NCI-H1048 (cell line): ENCODE results near the gene NCF2.
"Not testable (repeated sequence)": the region's sequence is repeated elsewhere in the genome, so short reads cannot be mapped to it uniquely, and the experiment has no call there.

Experiments
- DNase-seq: peaks from one replicate; lab custom pipeline; 2025; lab: John Stamatoyannopoulos, UW

Gene NCF2, protein sequence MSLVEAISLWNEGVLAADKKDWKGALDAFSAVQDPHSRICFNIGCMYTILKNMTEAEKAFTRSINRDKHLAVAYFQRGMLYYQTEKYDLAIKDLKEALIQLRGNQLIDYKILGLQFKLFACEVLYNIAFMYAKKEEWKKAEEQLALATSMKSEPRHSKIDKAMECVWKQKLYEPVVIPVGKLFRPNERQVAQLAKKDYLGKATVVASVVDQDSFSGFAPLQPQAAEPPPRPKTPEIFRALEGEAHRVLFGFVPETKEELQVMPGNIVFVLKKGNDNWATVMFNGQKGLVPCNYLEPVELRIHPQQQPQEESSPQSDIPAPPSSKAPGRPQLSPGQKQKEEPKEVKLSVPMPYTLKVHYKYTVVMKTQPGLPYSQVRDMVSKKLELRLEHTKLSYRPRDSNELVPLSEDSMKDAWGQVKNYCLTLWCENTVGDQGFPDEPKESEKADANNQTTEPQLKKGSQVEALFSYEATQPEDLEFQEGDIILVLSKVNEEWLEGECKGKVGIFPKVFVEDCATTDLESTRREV

DNA sequence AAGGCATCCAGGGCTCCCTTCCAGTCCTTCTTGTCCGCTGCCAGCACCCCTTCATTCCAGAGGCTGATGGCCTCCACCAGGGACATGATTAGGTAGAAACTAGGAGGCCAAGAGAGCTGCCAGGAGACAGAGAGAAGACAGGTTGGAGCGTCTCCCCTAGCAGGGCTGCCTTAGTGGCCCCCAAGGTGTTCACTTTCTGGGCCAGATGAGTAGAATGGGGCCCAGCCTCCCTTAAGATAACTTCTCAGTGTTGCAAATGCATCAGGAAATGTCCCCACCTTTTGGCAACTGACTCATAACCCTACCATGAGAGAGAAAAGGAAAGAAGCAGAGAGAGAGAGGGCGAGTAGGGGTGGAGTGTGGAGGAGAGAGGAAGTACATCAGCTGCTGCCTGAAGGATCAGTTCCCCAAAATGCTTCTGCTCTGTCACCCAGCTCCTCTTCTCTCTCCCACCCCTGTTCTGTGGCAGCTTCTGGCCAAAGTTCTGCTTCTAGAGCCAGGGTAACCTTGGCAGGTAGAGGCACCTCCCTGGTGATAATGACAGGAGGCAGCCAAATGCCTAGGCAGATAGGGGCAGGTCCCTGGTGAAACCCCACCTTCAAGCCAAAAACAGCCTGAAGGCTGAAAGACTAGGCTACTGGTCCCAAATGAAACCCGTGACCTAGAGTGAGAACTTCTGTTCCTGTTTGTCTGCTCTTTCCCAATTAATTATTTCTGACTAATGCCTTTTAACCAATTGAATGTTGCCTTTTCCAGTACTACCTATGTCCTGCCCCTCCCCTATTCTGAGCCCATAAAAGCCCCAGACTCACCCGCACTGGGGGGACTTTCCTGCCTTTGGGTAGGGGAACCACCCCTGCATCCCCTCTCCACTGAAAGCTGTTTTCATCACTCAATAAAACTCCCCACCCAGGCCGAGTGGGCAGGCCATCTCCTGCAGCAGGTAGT lies at the start of gene NCF2:
Gene NCF2 (minus strand): TSS at position 216 of the 948 bp plus-strand sequence. CDS start 130 bp downstream, at position 86.
- DNase-seq, result no peak

DNA sequence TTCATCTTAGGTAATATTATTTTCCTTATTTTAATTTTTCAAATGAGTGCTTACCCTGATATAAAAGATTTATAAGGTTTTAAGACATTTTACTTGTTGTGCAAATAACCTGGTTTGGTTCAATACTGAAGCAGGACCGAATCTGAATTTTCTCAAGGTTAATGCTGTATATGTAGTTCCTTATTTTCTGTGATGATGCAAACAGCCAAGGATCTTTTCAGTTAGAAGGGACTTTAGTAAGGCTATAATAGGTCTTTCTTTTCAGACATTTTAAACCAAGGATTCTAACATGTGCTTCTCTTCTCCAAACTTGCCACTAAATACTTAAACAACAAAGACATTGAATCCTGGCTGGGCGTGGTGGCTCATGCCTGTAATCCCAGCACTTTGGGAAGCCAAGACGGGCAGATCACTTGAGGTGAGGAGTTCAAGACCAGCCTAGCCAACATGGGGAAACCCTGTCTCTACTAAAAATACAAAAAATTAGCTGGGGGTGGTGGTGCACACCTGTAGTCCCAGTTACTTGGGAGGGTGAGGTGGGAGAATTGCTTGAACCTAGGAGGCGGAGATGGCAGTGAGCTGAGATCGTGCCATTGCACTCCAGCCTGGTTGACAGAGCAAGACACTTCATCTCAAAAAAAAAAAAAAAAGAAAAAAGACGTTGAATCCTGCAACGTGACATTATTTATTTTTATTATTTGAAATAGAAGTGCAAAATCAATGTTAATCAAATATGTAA lies 48.6 kb upstream of the NCF2 start:
- DNase-seq, result no peak

DNA sequence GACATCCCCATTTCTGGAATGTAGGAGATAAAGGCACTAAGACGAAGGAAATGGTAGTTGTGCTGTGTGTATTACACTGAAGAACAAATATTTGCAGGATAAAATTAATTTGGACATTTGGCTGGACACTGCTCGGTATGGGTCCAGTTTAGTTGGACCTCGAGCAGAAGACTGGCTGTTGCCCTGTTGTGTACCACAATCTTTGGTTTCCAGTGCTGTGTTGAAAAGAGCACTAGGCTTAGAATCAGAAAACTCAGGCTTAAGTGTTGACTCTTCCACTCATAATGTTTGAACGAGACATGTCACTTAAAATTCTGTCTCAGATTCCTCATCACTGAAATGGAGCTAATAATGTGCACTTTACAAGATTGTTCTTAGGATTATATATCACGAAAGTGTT lies 46.5 kb upstream of the NCF2 start:
- DNase-seq, result no peak

DNA sequence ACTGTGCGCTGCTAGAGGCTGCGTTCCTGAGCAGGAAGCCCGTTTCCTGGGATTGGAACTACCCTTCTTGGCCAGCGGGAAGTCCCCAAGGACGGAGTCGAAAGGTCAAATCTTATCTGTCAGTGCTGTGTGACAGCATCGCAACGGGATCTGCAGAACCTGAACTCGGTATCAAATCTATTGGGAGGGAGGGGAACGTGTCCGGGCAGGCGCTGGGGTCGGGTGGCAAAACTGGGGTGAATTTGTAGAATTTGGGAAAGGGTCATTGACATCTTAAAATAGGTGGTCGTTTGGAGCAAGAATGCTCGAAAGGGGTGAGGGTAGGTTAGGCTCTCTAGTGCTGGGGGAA lies 46.0 kb upstream of the NCF2 start:
- no peak for DNase-seq

DNA sequence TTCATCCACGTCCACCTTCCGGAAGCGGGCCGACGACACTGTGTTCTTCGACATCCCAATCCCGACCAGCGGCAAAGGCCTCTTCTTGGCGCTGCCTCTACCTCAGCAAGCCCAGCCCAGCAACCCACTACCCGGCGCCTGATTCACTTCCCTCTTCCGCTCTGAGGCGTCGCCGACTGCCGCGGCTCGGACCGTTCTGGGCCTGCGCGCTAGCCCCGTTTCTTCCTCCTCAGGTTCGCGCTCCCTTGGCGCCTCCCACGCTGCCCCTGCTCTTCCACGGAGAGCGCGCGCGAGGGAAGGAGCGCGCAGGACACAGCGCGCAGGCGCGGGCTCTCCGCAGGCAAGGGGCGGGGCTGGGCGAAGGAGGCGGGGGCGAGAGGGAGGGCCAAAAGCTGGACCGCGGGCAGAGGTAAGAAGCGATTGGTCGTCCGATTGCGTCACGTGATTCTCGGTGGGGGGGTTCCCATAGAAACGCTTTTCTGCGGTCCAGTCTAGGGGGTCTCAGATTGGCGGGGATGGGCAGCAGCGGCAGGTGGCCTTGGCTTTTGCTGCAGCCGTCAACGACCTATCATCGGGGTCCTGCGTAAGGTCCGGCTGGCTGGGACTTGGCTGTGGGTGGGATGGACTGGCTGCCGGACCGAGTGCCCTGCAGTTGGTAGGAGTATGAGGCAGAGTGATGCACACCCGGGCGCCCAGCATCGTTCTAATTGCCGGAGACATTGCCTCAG lies 45.5 kb upstream of the NCF2 start, which contains the start of gene ARPC5:
Gene ARPC5 (minus strand): TSS at position 178 of the 728 bp plus-strand sequence. CDS start 124 bp downstream, at position 54.
- DNase-seq, result peak; percentile 100

DNA sequence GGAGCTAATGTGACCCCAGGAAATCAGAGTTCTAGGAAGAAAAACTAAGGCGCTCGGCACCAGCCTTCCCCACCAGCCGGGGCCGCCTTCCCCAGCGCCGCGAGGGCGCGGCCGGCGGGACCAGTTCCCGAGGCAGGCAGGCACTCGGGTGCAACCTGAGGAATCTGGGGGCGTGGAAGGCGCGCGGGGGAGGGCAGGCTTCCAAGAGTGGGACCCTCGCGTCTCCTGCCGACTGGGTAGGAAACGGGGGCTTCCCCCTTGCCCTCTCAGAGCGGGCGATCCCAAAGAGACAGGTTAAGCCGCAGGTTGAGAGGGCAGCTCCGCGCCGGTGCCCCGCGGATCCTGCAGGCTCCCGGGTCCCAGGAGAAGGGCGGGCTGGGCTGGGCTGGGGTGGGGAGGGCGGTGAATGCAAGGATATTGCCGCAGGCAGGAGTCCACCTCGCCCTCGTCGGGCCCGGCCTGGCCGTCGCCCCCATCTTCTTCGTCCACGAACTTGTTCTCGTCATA lies 44.9 kb upstream of the NCF2 start:
- no peak for DNase-seq

DNA sequence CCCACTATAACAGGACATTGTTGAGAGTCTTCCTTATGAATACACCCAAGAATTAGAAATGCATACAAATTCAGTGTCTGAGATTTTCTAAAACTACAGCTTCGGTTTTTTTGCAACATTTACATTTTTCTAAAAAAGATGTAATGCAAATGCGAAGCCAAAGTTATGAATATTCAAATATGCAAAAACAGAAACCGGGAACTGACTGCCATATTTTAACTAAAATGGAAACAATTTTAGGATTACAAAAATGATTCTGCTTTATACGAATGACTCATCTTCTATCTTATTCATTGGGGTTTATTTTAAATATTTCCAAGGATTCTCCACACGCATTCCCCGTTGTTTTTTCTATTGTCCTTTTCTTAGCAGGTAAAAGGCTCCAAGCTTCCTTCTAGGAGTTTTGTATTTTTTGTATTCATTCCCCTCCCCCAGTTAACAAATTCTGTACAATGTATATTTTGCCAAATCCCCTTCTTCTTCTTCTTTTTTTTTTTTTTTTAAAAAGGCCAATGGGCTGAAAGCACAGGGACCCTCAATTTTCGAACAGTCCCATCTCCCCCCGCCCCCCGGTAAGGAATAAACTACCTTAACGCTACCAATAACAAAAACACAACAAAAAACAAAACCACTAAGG lies 44.3 kb upstream of the NCF2 start:
- peak; percentile 50 for DNase-seq

DNA sequence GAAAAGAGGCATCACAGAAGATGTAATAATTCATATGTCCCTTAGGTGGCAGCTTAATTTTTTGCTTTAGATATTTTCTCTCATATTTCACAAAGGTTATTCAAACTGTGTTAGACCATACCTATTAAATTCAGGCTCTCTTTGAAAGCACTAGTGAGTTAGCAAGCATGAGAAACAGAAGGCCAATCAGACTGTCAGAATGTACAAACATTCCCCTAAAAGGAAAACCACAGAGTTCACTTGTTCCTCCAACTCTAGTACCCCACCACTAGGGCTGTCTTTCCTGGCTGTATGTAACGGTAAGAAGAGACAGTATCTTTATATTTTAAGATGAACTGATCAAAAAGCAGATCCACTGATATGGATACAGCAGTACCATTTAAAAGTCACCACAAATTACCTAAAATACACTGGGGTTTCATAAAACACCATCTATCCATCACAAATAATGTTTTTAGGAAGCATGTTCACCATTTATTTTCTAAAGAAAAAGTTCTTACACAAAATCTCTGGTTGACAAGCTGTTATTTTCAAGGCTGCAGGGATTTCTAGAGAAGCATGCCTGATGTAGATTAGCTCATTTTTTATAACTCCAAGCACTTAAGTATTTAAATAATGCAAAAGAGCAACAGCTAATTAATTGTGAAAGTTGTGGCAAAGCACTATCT lies 43.6 kb upstream of the NCF2 start:
- DNase-seq, result peak; percentile 46

DNA sequence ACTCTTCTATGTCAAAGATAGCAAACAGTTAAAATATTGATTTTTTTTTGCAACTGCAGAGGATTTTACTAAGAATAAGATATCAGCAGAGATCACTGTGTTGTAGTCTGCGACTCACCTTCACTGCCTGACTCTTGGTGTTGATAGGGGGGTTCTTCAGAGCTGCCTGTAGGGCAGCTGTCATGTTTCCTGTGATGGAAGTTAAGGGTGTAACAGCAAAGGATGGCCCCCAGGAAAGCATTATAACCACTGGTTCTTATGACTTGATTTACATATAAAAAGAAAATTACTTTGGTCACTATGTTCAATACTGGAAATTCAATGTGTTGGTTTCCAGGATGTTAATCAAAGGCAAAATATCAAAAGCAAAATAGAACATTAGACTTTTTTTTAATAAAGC lies 42.7 kb upstream of the NCF2 start:
- no peak for DNase-seq

DNA sequence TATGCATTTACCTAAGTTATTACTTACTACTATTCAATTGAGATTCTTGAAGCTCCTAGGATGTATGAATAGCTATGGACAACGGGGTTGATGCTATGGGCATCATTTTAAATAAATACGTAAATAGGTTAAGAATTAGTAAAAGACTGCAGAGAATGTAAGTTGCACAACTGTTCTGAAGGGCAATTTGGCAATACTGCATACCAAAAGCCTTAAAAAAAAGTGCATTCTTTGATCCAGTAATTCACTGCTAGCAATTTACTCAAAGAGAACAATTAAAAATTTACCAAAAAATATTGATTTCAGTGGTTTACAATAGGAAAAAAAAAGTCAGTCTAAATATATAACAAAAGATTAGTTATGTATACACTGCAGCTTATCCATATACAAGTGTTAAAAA lies 41.9 kb upstream of the NCF2 start:
- no peak for DNase-seq

DNA sequence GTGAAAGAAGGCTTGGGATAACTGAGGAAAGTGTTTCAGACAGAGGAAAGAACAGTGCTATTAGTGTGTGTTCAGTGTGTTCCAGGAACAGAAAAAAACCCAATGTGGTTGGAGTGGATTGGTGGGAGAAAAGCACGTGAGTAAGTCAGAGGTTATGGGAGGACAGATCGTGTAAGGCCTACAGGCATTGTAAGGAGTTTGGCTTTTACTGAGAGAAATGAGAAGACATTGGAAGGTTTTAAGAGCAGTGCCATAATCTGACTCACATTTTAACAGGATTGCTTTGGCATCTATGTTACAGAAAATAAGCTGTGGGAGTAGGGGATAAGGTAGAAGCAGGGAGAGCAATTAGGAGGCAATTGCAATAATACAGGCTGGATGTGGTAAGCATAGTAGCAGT lies 40.5 kb upstream of the NCF2 start:
- DNase-seq, result no peak

DNA sequence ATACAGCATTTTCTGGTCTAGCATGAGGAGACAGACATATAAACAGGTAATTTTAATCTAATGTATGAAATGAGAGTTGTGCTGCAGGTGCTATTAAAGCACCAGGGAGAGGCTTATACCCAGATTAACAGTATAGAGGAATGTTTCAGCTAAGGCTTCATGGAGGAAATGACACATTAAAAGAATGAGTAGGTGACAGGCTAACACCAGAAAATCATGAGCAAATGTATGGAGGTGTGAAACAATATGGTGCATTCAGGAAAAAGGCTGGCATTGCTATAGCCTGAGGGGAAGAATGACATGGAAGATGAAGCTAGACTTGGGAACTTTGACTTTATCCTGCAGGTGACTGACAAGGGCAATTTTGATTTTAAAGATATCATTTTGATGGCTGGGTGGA lies 38.3 kb upstream of the NCF2 start:
- no peak for DNase-seq

DNA sequence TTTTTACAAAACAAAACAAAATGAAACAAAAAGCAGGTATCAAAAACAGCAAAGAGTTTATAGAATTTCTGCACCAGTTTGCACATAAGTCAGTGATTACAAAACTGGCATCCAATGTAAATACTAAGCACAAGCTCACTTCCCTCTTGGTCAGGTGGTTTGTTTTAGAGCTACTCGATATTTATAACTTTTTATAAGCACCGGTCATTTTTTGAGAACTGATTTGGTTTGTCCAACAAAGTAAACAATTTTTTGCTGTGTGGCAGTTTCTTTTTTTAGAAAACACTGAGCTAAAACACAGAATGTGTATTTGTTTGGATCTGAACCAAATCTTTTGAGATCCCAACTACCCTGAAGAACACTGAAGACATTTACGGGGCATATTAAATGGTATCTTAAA lies 36.0 kb upstream of the NCF2 start:
- not testable (repeated sequence) for DNase-seq

DNA sequence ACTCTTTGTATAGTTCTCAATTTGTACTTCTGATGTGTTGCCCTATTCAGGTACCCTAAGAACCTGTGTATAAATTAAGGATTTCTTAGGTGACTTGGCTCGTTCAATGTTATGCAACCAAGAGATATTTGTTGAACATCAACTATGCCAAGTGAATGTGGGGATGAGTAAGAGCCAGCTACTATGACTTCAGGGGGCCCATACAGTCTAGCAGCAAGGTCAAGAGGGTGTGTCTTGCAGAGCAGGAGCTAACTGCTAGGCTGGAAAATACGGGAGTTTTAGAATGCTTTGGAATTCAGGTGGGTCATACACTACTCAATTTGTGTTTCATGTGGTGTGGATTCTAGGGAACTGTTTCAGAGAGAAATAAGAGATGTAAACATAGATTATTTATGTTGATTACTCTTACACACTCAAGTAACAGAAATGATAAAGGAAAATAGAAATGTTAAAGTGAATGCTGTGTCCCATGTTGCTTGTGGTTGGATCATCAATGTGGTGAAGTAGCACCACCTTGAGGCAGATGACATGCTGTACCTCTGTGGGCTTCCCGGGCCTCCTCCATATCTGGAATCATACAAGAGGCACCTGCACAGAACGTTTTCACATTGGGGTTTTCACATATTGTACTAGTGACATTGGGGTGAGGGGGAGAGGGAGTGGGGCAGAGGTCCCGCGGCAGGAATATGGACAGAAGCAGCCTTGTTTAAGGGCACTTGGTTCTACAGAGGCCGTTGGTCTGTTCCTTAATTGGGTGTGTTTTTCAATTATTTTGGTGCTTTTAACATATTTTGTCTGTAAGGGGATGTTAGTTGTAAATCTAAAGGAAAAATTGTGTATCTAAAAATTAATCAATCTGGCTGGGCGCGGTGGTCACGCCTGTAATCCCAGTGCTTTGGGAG lies 32.9 kb upstream of the NCF2 start:
- DNase-seq, result peak; percentile 53

DNA sequence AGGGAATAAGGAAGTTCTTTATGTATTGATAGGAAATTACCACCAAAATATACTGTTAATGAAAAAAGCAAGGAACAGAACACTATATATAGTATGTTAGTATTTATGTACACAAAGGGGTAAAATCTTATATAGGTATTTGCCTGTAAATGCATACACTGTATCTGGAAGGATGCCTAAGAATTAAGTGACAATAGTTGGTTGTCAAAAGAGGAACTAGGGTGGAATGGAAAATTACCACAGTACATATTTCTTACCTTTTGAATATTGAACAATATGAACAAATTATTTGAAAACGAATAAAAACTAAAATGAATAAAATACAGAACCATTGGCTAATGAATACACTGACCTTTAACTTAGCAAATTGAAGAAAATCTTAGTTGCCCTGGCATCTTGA lies 31.8 kb upstream of the NCF2 start:
- no peak for DNase-seq

DNA sequence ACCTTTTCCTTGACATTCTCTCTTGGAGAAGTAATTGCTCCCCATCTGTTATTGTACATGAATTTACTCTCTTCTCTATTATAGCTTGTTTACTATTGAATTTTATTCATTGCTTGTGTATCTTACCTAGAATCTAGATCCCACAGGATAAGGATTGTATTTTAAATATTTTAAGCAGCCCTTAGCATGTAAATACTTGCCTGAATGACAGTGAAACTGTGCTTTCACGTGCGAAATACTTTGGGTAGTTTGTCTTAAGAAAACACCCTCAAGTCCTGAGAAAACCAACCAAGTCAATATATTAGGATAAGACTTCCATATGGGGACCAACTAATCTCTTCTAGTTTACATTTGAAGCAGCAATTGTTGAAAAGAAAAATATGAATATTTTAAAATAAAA lies 30.1 kb upstream of the NCF2 start:
- no peak for DNase-seq

DNA sequence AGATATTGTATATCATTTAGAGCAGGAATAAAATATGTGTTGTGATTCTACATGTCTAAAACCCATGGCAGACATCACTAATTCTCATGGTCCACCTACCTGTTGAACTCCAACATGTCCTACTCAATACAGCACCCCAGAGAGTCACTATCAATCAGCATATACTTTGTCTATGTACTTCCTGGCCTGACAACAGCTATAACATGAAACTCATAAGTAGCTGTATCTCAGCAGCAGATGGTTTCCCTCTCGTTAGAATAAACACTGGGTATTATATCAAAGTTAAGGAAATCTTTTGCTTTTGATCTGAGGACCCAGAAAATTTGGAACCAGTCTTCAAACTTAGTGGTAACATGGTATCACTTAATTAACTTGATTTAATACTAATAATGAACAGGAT lies 29.5 kb upstream of the NCF2 start:
- DNase-seq, result no peak

DNA sequence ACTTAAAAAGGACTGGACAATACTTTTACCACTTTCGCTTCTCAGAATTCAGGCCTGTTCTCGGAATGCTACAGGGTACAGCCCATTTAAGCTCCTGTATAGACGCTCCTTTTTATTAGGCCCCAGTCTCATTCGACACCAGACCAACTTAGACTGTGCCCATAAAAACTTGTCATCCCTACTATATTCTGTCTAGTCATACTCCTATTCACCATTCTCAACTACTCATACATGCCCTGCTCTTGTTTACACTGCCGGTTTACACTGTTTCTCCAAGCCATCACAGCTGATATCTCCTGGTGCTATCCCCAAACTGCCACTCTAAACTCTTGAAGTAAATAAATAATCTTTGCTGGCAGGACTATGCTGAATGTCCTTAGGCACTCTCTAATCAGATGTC lies 27.9 kb upstream of the NCF2 start:
- not testable (repeated sequence) for DNase-seq

DNA sequence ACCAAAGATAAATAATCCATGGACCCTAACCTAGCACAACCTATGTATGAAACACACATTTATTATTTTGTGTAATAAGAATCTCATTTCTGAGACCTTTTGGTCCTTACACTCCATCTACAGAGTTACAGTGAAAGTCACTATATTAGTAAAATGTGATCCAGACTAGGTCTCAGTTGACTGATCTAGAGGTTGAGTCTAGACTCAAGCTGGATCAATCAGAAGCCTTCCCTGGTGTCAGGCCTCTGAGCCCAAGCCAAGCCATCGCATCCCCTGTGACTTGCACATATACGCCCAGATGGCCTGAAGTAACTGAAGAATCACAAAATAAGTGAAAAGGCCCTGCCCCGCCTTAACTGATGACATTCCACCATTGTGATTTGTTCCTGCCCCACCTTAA lies 22.7 kb upstream of the NCF2 start:
- not testable (repeated sequence) for DNase-seq
